OCI-LY1 (cell line): ENCODE results near the gene PDAP1.

Experiments
- EZH2 ChIP-seq: fragments of 200-600 bp; sonication (generic), shearing (Covaris generic); IDR thresholded peaks from 2 replicates; pipeline ENCODE4 v1.8.0; 2017; ENCODE audit warnings: borderline replicate concordance, mixed run types, mild to moderate bottlenecking, antibody characterized with exemption, low read length, moderate library complexity, mixed read lengths
- TF ChIP-seq, protein P1 (sequence below): fragments of 200-600 bp; sonication (generic), shearing (Covaris generic); IDR thresholded peaks from 2 replicates; pipeline ENCODE4 v1.5.1; 2017; ENCODE audit warnings: mild to moderate bottlenecking, antibody characterized with exemption, low read length, moderate library complexity, mixed read lengths

DNA sequence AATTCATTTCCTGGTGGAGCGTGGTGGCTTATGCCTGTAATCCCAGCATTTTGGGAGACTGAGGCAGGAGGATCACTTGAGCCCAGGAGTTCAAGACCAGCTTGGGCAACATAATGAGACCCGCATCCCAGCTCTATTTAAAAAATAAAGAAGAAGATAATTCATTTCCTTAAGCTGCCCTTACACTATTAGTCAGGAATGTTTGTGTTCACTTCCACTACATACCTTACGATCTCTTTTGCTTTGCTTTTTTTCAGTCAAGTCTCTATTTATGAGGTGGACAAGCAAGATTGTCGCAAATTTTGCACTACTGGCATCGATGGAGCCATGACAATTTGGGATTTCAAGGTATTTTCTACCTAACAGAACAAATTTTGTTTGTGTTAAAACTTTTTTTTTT, 45.1 kb downstream of the PDAP1 start:
- TF ChIP-seq, protein P1, sequence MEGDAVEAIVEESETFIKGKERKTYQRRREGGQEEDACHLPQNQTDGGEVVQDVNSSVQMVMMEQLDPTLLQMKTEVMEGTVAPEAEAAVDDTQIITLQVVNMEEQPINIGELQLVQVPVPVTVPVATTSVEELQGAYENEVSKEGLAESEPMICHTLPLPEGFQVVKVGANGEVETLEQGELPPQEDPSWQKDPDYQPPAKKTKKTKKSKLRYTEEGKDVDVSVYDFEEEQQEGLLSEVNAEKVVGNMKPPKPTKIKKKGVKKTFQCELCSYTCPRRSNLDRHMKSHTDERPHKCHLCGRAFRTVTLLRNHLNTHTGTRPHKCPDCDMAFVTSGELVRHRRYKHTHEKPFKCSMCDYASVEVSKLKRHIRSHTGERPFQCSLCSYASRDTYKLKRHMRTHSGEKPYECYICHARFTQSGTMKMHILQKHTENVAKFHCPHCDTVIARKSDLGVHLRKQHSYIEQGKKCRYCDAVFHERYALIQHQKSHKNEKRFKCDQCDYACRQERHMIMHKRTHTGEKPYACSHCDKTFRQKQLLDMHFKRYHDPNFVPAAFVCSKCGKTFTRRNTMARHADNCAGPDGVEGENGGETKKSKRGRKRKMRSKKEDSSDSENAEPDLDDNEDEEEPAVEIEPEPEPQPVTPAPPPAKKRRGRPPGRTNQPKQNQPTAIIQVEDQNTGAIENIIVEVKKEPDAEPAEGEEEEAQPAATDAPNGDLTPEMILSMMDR, result no peak
- no peak for TF ChIP-seq EZH2
